ENCODE data around the gene TSN. TPM values are rescaled to one million over a fixed set of nuclear protein-coding genes. Genes with fewer than 3 reads are reported as not detected.

Gene TSN
- polyA plus RNA-seq, 1 of the 3 experiments (the other 2 are of a cell fraction) = 26.1 TPM

GRCh38 chr2:121740973-121741372, 14.5 kb upstream of the TSN start:
- POLR2A ChIA-PET = no interaction called here
- no peaks in the 10 kb centered on the region for H4K20me1 ChIP-seq (ENCODE audit: insufficient read depth)
- WGBS (ENCODE audit: low lambda C conversion rate) = 75% methylated on average over 6 of the region's 6 CpGs

More at GRCh38 chr2:121740973-121741372, 14.5 kb upstream of the TSN start:
- Histone ChIP-seq H3K9me3 (no peaks in the 10 kb centered on the region), H3K4me3 (ENCODE audit: low read depth in 2 of 2, low read length in 1 of 2) (no peak overlapping the region), H3K4me2 (no peak overlapping the region), H3K9me2 (no peaks in the 10 kb centered on the region), H3F3A (replicated peaks; ENCODE audit: insufficient read depth) (no peaks in the 10 kb centered on the region), H3K9ac (no peak overlapping the region), H2AFZ (ENCODE audit: low read depth) (no peak overlapping the region), H3K79me2 (ENCODE audit: insufficient read depth) (peaks cover 7% of the 10 kb centered on the region), H3K27ac (ENCODE audit: low read depth in 2 of 2, low read length in 1 of 2) (no peak overlapping the region), H3K27me3 (ENCODE audit: insufficient read depth) (no peaks in the 10 kb centered on the region), H3K36me3 (replicated peaks in 1 of 2; ENCODE audit: control insufficient read depth in 1 of 2, insufficient read depth in 2 of 2, low read length in 1 of 2) (no peaks in the 10 kb centered on the region), H3K4me1 (ENCODE audit: control insufficient read depth in 1 of 2, insufficient read depth in 2 of 2, low read depth in 1 of 2, low read length in 1 of 2) (no peaks in the 10 kb centered on the region; a peak in 1 of 4 replicates)
- TF ChIP-seq NFIC (IDR thresholded peaks at IDR 0.05; ENCODE audit: borderline replicate concordance) (no peak), FOXM1 (IDR thresholded peaks at IDR 0.05; ENCODE audit: low read depth) (no peak), ELF1 (IDR thresholded peaks at IDR 0.05) (no peak), CHD2 (IDR thresholded peaks at IDR 0.05; ENCODE audit: low read length, partially characterized antibody) (no peak), REST (IDR thresholded peaks at IDR 0.05; ENCODE audit: low read depth, low read length) (no peak), MEF2A (IDR thresholded peaks at IDR 0.05; ENCODE audit: borderline replicate concordance, low read depth) (no peak), ZBTB33 (IDR thresholded peaks at IDR 0.05; ENCODE audit: borderline replicate concordance, low read depth) (no peak), JUND (IDR thresholded peaks at IDR 0.05) (no peak), TCF12 (IDR thresholded peaks at IDR 0.05) (no peak), FOSL2 (IDR thresholded peaks at IDR 0.05; ENCODE audit: borderline replicate concordance, low read depth) (no peak), GABPA (IDR thresholded peaks at IDR 0.05; ENCODE audit: low read depth) (no peak), NRF1 (IDR thresholded peaks at IDR 0.05; ENCODE audit: low read depth, low read length) (no peak), FOXJ3 (CRISPR knock-in tag; IDR thresholded peaks at IDR 0.05) (no peak), EP300 (IDR thresholded peaks at IDR 0.05; ENCODE audit: borderline replicate concordance in 1 of 2, low read depth in 1 of 2, low read length in 1 of 2) (no peak), PBX3 (IDR thresholded peaks at IDR 0.05) (no peak), RAD21 (IDR thresholded peaks at IDR 0.05; ENCODE audit: low read length) (no peak)
- TF ChIP-seq, protein P1, sequence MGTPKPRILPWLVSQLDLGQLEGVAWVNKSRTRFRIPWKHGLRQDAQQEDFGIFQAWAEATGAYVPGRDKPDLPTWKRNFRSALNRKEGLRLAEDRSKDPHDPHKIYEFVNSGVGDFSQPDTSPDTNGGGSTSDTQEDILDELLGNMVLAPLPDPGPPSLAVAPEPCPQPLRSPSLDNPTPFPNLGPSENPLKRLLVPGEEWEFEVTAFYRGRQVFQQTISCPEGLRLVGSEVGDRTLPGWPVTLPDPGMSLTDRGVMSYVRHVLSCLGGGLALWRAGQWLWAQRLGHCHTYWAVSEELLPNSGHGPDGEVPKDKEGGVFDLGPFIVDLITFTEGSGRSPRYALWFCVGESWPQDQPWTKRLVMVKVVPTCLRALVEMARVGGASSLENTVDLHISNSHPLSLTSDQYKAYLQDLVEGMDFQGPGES (IDR thresholded peaks at IDR 0.05; ENCODE audit: low read depth, low read length) = no peak
- DNase-seq = no peak
- CTCF ChIA-PET = no interaction called here

All from SK-N-SH (cell line).